Measurements from ENCODE around the gene EPS8.

The EPS8 gene

DNA sequence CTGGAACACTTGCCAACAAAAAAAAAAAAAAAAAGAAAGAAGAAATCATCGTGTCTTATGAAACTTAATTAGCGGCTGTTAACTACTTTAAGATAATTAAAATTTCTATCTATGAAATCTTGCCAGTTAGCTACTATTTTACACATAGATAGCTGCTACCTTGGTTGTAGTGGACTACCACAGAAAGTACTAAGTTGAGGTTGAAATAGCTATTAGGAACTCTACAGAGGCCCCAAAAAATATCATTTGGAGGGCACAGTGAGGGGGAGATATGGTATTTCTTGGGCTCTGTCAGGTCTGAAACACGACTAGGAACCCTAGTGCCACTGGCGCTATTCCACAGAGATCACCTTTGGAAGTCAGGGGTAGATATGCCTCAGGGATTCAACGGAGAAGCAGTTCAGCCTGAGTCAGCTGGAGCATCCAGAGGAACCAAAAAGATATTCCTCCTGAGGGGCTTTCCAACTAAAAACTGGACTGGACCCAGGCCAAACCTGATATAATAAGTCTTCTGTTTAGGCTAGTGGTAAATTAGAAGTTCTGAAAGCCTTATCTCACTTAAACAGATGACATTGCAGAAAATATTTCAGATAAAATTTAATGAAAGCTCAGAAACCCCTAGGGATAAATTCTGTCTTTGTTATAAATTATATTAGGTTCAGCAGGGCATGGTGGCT lies 126.1 kb downstream of the EPS8 start:
- CTCF ChIA-PET: no interaction called here
- Mint-ChIP-seq H3K4me3 (no peak overlapping the region), H3K4me1 (no peaks in the 10 kb centered on the region), H3K27me3 (peaks cover 4% of the 10 kb centered on the region), H3K27ac (no peak overlapping the region), H3K9me3 (no peaks in the 10 kb centered on the region), H3K36me3 (no peaks in the 10 kb centered on the region)
- DNase-seq: no peak

DNA sequence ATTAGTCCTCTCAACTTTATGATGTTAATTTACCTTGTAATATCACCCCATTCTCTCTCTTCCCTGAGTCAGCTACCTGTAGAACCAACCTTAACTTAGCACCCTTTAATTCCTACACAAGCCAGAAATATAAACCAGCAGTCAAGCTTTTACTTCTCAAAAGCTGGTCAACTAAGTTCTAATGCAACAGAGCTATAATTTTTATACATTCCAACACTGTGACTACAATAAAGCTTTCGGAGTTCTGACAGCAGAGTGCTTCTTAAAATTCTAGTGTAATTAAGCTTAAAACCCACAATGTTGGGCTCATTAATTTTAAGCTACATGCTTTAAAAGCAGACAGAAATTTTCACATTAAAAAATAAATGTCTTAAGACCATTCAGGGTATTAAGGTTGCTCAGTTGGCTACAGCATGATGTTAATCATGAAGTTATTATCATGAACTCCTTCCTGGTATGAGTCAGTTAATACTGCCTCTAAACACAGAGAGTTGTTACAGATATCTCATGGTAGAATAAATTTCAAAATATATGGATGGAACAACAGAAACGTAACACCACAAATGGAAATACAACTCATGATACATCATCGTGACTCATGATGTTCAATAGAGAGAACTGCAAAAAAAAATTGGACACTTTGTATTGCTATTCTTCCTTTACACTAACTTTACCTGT lies 126.7 kb downstream of the EPS8 start:
- Mint-ChIP-seq H3K4me3 (no peak overlapping the region), H3K9me3 (no peaks in the 10 kb centered on the region), H3K36me3 (no peaks in the 10 kb centered on the region), H3K27me3 (peaks cover 4% of the 10 kb centered on the region), H3K27ac (no peak overlapping the region), H3K4me1 (no peaks in the 10 kb centered on the region)
- DNase-seq: no peak
- CTCF ChIA-PET: no interaction called here

DNA sequence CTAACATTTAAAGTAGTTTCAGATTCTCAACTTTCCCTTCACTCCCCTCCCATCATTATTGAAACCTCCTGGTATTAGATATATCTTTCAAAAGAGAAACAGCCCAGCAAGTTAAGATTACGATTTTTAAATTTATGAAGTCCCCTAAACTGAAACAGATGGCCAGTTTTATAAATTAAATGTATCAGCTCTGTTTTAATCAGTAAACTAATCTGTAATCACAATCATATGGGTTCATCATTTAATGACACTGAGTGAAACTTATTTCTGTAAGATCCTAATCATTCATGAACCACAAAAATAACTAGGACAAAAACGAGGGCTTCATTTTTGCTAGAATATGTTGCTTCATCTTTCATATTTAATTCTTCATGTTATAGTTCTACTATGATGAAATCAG lies 137.8 kb downstream of the EPS8 start:
- no peaks in the 10 kb centered on the region for H3K9me3 Mint-ChIP-seq
- H3K4me1 Mint-ChIP-seq: no peaks in the 10 kb centered on the region

DNA sequence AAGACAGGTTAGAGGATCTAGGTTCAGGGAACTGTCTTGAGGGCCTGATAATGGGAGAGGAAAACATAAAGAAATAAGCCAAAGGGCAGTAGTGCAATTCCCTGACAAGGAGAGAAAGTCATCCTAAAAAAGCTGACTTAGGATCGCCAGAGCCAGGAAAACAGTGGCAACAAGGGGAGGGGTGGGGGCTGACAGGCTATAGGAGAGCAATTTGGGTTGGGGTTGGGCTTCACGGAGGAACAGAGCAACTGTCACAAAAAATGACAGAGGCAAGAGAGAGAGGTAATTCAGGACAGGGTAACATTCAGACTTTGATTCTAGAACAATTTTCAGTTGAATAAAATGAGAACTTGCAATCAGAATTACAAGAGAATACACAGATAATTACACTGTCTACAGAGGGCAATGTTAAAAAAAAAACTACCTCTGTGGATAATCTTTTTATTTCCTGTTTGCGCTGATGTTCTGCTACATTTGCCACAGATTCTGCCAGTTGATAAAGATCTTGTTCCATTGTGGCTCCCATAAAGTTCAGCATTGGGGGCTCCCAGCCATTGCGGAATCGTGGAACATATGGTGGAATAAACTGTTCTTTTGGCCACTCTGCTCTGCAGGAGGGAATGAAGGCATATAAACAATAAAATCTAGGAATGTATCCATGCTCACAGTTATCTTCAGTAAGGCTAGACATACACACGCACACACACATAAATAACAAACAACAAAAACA lies 138.6 kb downstream of the EPS8 start:
- Mint-ChIP-seq H3K4me1 (no peaks in the 10 kb centered on the region), H3K4me3 (no peak overlapping the region), H3K27me3 (no peaks in the 10 kb centered on the region), H3K9me3 (no peaks in the 10 kb centered on the region), H3K36me3 (no peaks in the 10 kb centered on the region), H3K27ac (no peak overlapping the region)
- CTCF ChIA-PET: interaction anchor here (0.6 kb wide), 1 partner anchor 121 kb away, joined by 3 read pairs; no protein-coding TSS in a partner anchor
- DNase-seq: no peak

More for the DNA sequence above, 137.8 kb downstream of the EPS8 start:
- no peak for DNase-seq
- Mint-ChIP-seq H3K27ac (no peak overlapping the region), H3K4me3 (no peak overlapping the region), H3K27me3 (no peaks in the 10 kb centered on the region), H3K36me3 (no peaks in the 10 kb centered on the region)
- CTCF ChIA-PET: interaction anchor here (0.6 kb wide), 1 partner anchor 120 kb away, joined by 3 read pairs; no protein-coding TSS in a partner anchor

DNA sequence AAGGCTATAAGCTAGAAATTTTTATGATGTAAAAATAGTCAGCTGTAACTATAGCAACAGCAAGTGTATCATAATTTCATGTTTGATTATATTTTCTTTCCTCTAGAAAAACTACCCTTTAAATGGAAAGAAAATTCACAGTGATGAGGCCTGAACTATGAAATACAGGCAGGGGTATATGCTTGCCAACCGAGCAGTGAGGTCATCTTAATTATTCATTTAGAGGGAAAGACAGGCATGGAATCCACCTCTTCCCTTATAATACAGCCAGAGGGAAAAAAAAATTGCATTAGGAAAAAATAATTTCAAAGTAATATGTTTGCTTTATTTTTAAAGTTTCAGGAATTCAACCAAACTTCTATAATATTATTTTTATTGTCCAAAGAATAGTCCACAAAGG lies 139.8 kb downstream of the EPS8 start:
- DNase-seq: no peak
- CTCF ChIA-PET: no interaction called here
- Mint-ChIP-seq H3K4me1 (no peaks in the 10 kb centered on the region), H3K9me3 (no peaks in the 10 kb centered on the region), H3K4me3 (no peak overlapping the region), H3K36me3 (no peaks in the 10 kb centered on the region), H3K27me3 (no peaks in the 10 kb centered on the region), H3K27ac (no peak overlapping the region)

DNA sequence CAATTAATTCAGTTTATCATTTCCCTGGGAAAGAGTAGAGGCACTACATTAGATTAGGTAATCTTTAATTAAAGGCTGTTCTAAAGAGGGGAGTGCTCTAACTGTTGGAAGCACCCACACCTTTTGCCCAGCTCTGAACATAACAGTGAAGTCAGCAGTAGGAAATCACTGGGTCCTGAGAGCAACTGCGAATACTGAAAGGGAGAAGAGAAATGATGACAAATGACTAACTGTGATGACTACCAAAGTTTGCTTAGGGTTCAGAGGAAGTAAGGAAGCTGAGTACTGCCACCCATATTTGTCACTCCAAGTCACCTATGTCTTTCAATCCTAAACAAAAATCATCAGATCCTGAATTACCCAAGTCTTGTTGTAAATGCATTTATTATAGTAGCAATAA lies 140.6 kb downstream of the EPS8 start:
- no peaks in the 10 kb centered on the region for H3K9me3 Mint-ChIP-seq
- no peak overlapping the region for H3K27ac Mint-ChIP-seq
- no peaks in the 10 kb centered on the region for H3K4me1 Mint-ChIP-seq
- no peak overlapping the region for H3K4me3 Mint-ChIP-seq
- H3K27me3 Mint-ChIP-seq: no peaks in the 10 kb centered on the region
- no peaks in the 10 kb centered on the region for H3K36me3 Mint-ChIP-seq
- CTCF ChIA-PET: no interaction called here
- no peak for DNase-seq

DNA sequence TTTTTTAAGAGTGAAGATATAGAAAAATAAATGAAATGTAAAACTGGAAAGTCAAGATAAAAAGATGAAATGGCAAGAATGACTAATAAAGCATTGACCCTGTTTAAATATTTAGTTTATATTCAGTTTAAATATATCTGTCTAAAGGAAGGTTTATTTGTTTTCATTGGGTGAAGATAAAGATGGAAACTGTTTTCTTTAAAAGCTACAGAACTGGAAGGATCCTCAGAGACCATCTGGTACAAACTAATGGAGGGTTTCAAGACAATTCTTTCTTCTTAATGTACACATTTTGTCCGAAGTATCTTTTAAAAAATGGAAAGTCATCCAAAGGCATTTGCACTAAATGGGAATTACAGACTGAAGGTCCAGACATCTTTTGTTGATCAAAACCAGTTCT lies 142.6 kb downstream of the EPS8 start:
- DNase-seq: no peak
- Mint-ChIP-seq H3K27me3 (no peaks in the 10 kb centered on the region), H3K9me3 (no peaks in the 10 kb centered on the region), H3K4me1 (no peaks in the 10 kb centered on the region), H3K4me3 (no peak overlapping the region), H3K27ac (no peak overlapping the region), H3K36me3 (no peaks in the 10 kb centered on the region)
- CTCF ChIA-PET: interaction anchor here (1.0 kb wide), 1 partner anchor 62 kb away, joined by 5 read pairs; no protein-coding TSS in a partner anchor

DNA sequence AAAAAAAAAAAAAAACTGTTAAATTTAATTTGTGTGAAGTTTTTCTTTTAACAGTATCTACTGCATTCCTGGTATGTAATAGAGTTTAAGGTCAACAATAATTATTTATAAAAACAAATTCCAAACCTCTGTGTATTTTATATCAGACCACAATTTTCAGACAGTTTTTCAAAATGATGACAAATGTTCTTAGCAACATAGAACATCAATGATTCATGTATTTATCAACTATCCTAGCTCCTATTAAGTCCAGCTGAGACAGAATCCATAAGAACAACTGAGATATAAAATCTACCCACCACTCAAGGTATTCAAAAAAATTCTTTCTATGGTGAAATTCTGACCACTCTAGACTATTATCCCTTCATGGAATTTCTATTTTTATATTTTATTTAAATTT lies 144.5 kb downstream of the EPS8 start:
- CTCF ChIA-PET: no interaction called here

DNA sequence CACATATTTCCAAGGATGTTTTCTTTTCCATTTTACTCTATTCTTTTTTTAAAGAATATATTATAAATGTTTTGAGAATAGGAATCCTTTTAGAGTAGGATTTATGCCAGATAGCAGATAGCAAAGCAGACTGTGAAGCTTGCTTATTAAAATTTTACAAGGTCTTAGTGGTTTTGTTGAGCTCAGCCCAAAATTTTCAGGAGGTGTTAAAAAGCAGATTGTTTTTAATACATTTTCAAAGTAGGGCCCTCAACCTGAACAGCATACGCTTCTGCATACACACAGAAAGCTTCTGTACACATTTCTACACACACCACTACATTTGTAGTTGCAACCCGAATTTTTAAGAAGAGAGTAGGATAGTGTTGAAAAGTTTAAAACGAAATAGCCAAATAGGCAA lies 151.0 kb downstream of the EPS8 start:
- DNase-seq: no peak
- Mint-ChIP-seq H3K27me3 (no peaks in the 10 kb centered on the region), H3K36me3 (no peaks in the 10 kb centered on the region), H3K27ac (no peak overlapping the region), H3K9me3 (no peaks in the 10 kb centered on the region), H3K4me3 (no peak overlapping the region), H3K4me1 (no peaks in the 10 kb centered on the region)
- CTCF ChIA-PET: no interaction called here

More for the DNA sequence above, 144.5 kb downstream of the EPS8 start:
- no peaks in the 10 kb centered on the region for H3K4me1 Mint-ChIP-seq
- H3K9me3 Mint-ChIP-seq: no peaks in the 10 kb centered on the region
- H3K27me3 Mint-ChIP-seq: no peaks in the 10 kb centered on the region
- no peak overlapping the region for H3K4me3 Mint-ChIP-seq
- no peak overlapping the region for H3K27ac Mint-ChIP-seq
- H3K36me3 Mint-ChIP-seq: no peaks in the 10 kb centered on the region
- no peak for DNase-seq

DNA sequence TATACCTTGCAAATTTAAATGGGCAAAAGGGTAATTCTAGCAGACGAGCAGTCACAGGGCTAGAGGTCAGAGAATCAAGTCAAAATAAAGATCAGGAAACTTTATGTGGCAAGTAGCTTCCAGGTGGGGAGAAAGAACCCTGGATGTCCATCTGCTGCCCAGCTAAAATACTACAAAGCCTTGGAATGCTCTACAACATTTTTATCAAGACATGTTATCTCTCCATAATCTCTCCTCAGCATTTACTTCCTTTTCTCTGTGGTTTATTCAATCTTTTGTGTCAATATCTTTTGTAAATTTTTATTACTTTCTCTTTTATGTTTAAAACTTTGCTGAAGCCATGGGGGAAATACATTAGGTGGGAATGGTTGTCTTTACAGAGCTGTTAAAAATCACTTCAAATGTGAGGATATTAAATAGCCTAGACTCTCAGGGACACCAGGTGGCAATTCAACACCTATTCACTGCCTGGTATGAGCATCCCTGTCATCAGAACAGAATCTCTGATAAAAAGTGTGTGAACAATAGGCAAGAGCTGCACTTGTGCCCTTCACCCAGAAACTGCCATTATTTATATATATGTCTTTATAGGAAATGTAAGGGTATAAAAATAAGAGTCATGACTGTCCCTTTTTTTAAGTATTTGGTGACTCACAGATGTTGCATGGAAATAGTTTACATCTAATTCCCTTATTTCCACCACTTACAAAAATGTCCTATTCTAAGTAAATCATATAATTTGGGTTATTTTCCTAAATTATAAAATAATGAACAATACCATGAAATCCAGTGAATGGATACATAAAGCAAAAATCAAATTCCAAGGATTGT lies 152.9 kb downstream of the EPS8 start:
- Mint-ChIP-seq H3K4me1 (no peaks in the 10 kb centered on the region), H3K9me3 (no peaks in the 10 kb centered on the region), H3K27me3 (no peaks in the 10 kb centered on the region), H3K4me3 (no peak overlapping the region), H3K36me3 (no peaks in the 10 kb centered on the region), H3K27ac (no peak overlapping the region)
- no peak for DNase-seq
- CTCF ChIA-PET: no interaction called here

DNA sequence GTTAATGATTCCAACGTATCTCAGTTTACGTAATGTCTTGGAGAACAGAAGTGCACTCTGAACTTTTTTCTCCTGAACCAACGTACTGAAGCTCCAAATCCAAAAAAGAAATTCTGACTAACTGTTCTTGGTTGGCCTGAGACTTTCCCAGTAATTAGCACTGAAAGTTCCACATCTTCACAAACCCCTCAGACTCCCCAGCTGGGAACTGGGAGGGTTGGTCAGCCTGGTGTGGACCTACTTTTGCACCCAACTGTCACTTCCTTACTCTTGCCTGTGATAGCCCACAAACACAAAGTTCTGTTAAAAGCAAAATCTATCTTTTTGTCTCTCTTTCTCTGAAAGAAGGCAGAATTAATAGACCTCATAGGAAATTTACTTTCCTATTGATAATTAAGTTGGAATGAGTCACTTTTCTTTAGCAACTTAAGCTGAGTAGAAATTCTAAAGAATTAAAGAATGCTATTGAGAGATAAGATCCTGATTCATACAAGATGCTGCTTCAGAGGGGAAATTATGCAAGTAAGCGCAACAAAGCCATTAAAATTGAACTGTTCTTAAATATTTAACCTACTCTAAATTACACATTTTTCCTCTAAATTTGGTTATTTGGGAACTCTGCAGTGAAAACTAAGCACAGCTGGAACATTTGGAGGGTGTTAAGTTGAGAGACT lies 155.0 kb downstream of the EPS8 start:
- Mint-ChIP-seq H3K4me1 (no peaks in the 10 kb centered on the region), H3K36me3 (no peaks in the 10 kb centered on the region), H3K9me3 (no peaks in the 10 kb centered on the region), H3K4me3 (no peak overlapping the region), H3K27me3 (no peaks in the 10 kb centered on the region), H3K27ac (no peak overlapping the region)
- DNase-seq: no peak
- CTCF ChIA-PET: interaction anchor here (0.6 kb wide), 1 partner anchor 137 kb away, joined by 3 read pairs; no protein-coding TSS in a partner anchor

DNA sequence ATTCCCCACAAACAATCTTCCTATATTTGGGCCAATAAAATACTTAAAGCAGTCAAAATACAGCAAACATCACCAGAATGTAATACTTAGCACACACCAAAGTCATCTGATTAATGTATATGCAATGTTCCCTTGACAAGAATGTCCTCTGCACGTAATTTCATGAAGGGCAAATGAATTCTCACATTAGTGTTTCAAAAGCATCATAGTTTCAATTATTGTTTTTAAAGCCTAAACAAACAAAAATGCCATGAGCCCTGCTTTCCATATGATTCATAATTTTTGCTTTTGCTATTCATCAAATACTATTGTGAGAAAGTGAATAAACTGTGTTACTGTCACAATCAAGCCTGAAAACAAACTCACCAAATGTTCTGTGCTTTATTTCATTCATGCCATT lies 156.0 kb downstream of the EPS8 start:
- no peaks in the 10 kb centered on the region for H3K27me3 Mint-ChIP-seq
- no peaks in the 10 kb centered on the region for H3K36me3 Mint-ChIP-seq
- CTCF ChIA-PET: no interaction called here
- no peak overlapping the region for H3K4me3 Mint-ChIP-seq
- no peak for DNase-seq
- H3K9me3 Mint-ChIP-seq: no peaks in the 10 kb centered on the region
- no peak overlapping the region for H3K27ac Mint-ChIP-seq
- H3K4me1 Mint-ChIP-seq: no peaks in the 10 kb centered on the region

DNA sequence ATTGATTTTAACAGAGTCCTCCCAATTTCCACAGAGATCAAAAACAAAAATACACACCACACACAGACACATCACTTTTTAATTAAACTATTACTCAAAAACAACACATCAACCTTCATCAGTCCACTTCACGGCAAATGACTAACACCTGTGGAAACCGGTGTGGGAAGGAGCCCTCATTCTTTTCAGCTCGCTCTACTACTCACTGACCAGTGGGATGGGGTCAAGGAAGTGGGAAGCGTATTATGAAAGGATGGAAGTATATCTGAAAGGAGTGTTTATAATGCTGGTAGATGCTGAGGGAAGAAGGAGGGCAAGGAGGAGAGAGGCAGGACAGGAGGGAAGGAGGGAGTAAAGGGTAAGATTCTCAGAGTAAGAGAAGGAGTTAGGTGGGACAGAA lies 156.5 kb downstream of the EPS8 start:
- H3K27ac Mint-ChIP-seq: no peak overlapping the region
- H3K9me3 Mint-ChIP-seq: no peaks in the 10 kb centered on the region
- no peaks in the 10 kb centered on the region for H3K27me3 Mint-ChIP-seq
- H3K4me3 Mint-ChIP-seq: no peak overlapping the region
- no peaks in the 10 kb centered on the region for H3K4me1 Mint-ChIP-seq
- H3K36me3 Mint-ChIP-seq: no peaks in the 10 kb centered on the region
- DNase-seq: no peak
- CTCF ChIA-PET: no interaction called here

Data from activated naive CD4-positive, alpha-beta T cell treated with anti-CD3 and anti-CD28 coated beads, Interleukin-2, amount 10 ng/mL, durations not matched to agents 7 days and 5 days (primary cell).